ENCODE measurements around the gene KCNA1. TPM values are rescaled to one million over a fixed set of nuclear protein-coding genes. Genes with fewer than 3 reads are reported as not detected.

KCNA1 gene
- total RNA-seq, 1 experiment from 2014 or later, result not detected

- no peak for TF ChIP-seq ZBTB33 (IDR thresholded peaks at IDR 0.05; ENCODE audit: extremely low read depth, insufficient replicate concordance, low read length)
- TF ChIP-seq POLR2AphosphoS5 (IDR thresholded peaks at IDR 0.05; ENCODE audit: low read depth, low read length), result no peak
- TF ChIP-seq EZH2 (IDR thresholded peaks at IDR 0.05), result no peak
Observed at GRCh38 chr12:4866299-4866698, 43.4 kb upstream of the KCNA1 start (continued).

GRCh38 chr12:4867384-4867783, 42.3 kb upstream of the KCNA1 start:
- Histone ChIP-seq H3K9ac (ENCODE audit: low read length) (no peak overlapping the region), H3K9me2 (ENCODE audit: insufficient read depth) (no peaks in the 10 kb centered on the region), H3K27ac (ENCODE audit: low read depth, low read length) (no peak overlapping the region), H3K27me3 (ENCODE audit: insufficient read depth, low read length) (peaks cover 87% of the 10 kb centered on the region), H3K9me3 (ENCODE audit: control insufficient read depth in 1 of 2, insufficient read depth in 1 of 2, low read depth in 1 of 2, low read length in 2 of 2) (no peaks in the 10 kb centered on the region), H3K4me2 (ENCODE audit: low read length) (no peak overlapping the region), H2AFZ (ENCODE audit: low read depth, low read length, poor library complexity, severe bottlenecking) (no peak overlapping the region), H3K36me3 (ENCODE audit: control insufficient read depth in 1 of 2, insufficient read depth in 2 of 2, low read length in 2 of 2) (no peaks in the 10 kb centered on the region), H3K4me1 (ENCODE audit: control insufficient read depth in 1 of 2, insufficient read depth in 2 of 2, low read length in 2 of 2) (no peaks in the 10 kb centered on the region), H4K20me1 (ENCODE audit: insufficient read depth) (no peaks in the 10 kb centered on the region), H3K79me2 (ENCODE audit: insufficient read depth, low read length) (no peaks in the 10 kb centered on the region), H3K4me3 (replicated peaks in 1 of 2; ENCODE audit: low read depth in 1 of 2, low read length in 2 of 2) (no peak overlapping the region)
- ATAC-seq, result no peak
- ChIA-PET RAD21 (ENCODE audit: low non-redundant PET in 1 of 2, low total read pairs in 2 of 2, uncharacterized antibody in 2 of 2, unreplicated experiment in 2 of 2) (no interaction called here), POLR2A (no interaction called here), CTCF (interaction anchor here (2.0 kb wide), 1 partner anchor 10 kb away, joined by 5 read pairs; no protein-coding TSS in a partner anchor)
- BruUV-seq (replicated peaks), result no TSS peak
- TF ChIP-seq FOSL1 (IDR thresholded peaks at IDR 0.05; ENCODE audit: low read depth) (no peak), CTCF (IDR thresholded peaks at IDR 0.05 in 2 of 3, conservative IDR thresholded peaks at IDR 0.05 in 1 of 3; ENCODE audit: borderline replicate concordance in 1 of 3, insufficient read depth in 1 of 3, low read depth in 2 of 3, low read length in 2 of 3) (0 out of 6 replicates have a peak, but pooled peaks of 2 of the 3 experiments have one; percentile 11)
- intact Hi-C loops (cut with micrococcal nuclease), result no loop called here
- DNase-seq (ENCODE audit: low read depth, low spot score), result no peak
